ENCODE measurements around the gene ARHGEF7.

ARHGEF7 gene

GRCh38 chr13:111219950-111220349 is 104.8 kb downstream of the ARHGEF7 start:
- TF ChIP-seq ZFX (IDR thresholded peaks at IDR 0.05; ENCODE audit: borderline replicate concordance) (no peak), CTCF (IDR thresholded peaks at IDR 0.05) (no peak)
- no peak overlapping the region for H3K27ac ChIP-seq

DNA sequence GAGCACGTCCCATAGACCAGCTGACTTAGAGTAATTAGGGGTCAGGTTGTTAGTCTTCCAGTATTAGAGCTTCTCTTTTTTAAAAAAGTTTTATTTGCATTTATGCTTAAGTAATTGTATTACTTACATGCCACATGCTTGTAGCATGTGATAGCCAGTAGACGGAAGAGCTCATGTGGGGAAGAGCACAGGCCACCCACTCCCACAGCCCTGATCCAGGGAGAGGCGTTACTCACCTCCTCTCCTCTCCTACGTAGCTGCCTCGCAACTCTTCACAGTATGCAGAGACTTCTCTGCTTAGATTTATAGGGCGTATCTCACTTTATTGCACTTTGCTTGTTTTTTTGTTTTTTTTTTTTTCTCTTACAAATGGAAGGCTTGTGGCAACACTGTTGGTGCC is 110.1 kb downstream of the ARHGEF7 start:
- TF ChIP-seq ZFX (IDR thresholded peaks at IDR 0.05; ENCODE audit: borderline replicate concordance) (no peak), CTCF (IDR thresholded peaks at IDR 0.05) (no peak)
- H3K27ac ChIP-seq = no peak overlapping the region

DNA sequence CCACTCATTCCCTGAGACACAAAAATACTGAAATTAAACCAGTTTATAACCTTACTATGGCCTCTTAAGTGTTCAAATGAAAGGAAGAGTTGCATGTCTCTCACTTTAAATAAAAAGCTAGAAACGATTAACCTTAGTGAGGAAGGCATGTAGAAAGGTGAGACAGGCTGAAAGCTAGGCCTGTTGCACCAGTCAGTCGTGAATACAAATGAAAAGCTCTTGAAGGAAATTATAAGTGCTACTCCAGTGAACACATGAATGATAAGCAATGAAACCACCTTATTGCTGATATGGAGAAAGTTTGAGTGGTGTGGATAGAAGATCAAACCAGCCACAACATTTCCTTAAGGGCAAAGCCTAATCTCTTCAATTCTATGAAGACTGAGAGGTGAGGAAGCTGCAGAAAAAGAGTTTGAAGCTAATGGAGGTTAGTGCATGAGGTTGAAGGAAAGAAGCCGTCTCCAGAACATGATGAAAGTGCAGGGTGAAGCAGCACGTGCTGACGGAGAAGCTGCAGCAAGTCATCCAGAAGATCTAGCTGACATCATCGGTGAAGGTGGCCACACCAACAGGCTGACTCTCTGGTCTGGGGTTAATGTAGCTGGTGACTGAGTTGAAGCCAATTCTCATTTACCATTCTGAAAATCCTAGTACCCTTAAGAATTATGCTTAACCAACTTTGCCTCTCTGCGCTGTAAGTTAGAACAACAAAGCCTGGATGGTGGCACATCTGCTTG is 110.9 kb downstream of the ARHGEF7 start:
- H3K27ac ChIP-seq = no peak overlapping the region
- TF ChIP-seq ZFX (IDR thresholded peaks at IDR 0.05; ENCODE audit: borderline replicate concordance) (no peak), CTCF (IDR thresholded peaks at IDR 0.05) (no peak)

- TF ChIP-seq CTCF (IDR thresholded peaks at IDR 0.05) (no peak), ZFX (IDR thresholded peaks at IDR 0.05; ENCODE audit: borderline replicate concordance) (no peak)
- H3K27ac ChIP-seq = no peak overlapping the region
These were observed 112.3 kb downstream of the ARHGEF7 start for GRCh38 chr13:111227405-111227804.

DNA sequence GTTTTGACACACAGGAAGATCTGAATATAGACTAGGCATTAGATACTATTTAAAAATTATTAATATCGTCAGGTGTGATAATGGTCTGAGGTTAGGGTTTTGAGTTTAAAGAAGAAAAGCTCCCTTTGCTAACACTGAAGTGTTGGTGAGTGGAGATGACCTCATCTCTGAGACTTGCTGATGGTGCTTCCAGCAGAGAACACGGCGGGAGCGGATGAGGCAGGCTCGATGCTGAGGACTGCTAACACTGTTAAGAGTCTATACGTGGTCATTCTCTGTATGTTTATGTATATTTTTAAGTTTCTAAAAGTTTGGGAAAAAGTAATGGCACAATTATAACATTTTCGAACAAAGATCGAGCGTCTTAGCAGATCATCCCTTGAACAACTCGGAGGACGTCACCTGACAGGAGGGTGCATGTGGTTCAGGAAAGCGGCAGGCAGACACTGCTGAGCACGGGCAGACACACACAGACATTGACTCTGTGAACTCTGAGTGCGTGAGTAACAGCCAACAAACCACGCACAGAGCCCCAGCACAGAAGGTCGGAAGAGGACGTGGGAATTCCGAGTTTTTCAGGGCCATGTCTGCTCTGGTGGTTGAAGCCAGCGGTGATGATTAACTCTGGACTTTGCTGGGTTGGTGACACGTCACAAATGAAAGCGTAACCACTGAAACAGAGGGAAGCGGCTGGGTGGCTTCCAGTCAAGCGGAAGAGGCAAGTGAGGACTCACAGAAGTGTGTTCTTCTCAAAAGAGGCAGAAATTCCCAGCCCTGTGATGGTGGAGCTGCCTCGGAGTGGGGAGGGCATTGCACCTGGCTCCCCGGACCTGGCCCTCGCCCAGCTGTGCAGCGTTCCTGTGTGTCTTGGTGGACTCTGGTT is 113.4 kb downstream of the ARHGEF7 start:
- H3K27ac ChIP-seq = no peak overlapping the region

GRCh38 chr13:111230385-111230930 is 115.3 kb downstream of the ARHGEF7 start:
- no peak for TF ChIP-seq CTCF (IDR thresholded peaks at IDR 0.05)
- TF ChIP-seq ZFX (IDR thresholded peaks at IDR 0.05; ENCODE audit: borderline replicate concordance) = no peak
- no peak overlapping the region for H3K27ac ChIP-seq

More for the DNA sequence above, 113.4 kb downstream of the ARHGEF7 start:
- TF ChIP-seq CTCF (IDR thresholded peaks at IDR 0.05) = no peak
- no peak for TF ChIP-seq ZFX (IDR thresholded peaks at IDR 0.05; ENCODE audit: borderline replicate concordance)
